Measurements from ENCODE around the gene PRRC2B. TPM values are rescaled to one million over a fixed set of nuclear protein-coding genes. Genes with fewer than 3 reads are reported as not detected.

PRRC2B gene
- total RNA-seq, 1 donor from 2014 or later = 235 TPM

Other genes starting within 250 kb of the PRRC2B start
- gene FAM78A, start 117.6 kb upstream of the PRRC2B start, total RNA-seq = 1.4 to 1.6 TPM (median 1.5 TPM) in 3 replicates
- 1.1 to 2.3 TPM (median 1.5 TPM) in 3 replicates for gene PLPP7, start 104.4 kb upstream of the PRRC2B start, total RNA-seq
- 46.7 to 48.0 TPM (median 46.8 TPM) in 3 replicates for gene POMT1, start 108.8 kb downstream of the PRRC2B start, total RNA-seq
- gene UCK1, start 137.2 kb downstream of the PRRC2B start, total RNA-seq = 17.9 to 27.7 TPM (median 18.3 TPM) in 3 replicates
- not detected in 3 replicates for gene PRRT1B, start 151.4 kb downstream of the PRRC2B start, total RNA-seq